ENCODE measurements around the gene GNAI3.

GNAI3 gene

DNA sequence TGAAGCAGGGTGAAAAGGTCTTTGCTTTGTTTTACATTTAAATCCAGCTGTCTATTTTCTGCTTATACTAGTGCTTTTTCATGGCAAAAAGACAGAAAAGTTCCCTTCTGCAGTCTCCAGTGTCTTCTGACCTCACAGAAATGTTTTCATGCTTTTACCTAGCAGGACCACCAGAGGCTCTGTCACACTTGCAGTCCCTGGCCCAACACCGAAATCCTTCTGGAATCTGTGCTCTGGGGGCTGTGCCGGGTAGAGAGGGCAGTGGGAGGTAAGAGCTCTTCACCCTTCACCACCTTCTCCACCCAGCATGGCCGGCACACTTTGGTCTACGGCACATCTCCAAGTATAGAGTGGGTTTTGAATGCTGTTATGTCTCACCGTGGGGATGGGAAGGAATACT is 50.2 kb downstream of the GNAI3 start:
- DNase-seq (ENCODE audit: low read depth), result no peak

DNA sequence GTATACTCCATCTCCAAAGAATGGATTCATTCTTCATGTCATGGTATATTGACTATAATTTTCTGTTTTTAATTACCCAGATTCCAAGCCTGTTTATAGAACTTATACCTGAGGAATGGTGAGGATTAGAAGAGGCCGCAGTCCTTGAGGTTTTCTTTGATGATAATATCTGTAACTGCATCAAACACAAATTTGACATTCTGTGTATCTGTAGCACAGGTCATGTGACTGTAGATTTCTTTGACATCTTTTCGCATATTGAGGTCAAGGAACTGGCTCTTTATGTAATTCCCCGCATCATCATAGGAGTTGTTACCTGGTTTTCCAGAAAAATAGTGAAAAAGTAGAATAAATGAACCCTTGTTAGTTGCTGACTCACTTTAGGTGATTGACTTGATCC is 54.8 kb downstream of the GNAI3 start:
- DNase-seq (ENCODE audit: low read depth), result no peak

DNA sequence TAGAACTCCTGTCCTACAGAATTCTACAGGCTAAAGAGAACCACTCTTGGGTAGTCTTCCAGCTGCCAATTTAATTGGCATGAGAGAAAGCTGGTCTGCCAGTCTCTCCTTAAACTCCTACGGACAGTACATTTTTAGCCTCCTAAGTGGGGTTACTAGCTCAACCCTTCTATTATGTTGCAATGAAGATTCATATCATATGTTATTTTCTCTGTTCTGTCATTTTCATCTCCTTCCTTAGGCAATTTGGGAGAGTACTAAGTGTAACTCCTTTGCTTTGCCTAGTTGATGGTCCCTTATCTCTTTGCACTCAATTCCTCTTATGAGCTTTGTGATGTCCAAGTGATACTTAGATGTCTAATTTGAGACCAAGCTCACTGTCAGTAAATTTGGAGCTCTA is 57.0 kb downstream of the GNAI3 start:
- DNase-seq (ENCODE audit: low read depth), result no peak

DNA sequence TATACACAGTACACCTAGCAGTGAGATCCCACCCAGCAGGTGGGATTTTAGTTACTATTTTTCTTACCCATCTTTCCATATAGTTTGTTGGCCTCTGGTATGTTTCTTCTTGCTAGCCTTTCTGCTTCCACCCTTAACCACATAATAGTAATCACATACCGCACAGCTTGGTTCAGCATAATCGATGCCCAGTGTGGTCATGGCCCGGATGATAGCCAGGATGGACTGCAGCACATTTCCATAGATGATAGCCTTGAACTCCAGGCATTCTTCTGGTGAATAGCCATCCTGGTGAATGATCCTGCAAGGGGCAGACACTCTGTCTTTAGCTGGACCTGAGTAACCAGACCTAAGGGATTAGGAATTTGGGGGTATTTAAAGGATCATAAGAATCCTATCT is 61.5 kb downstream of the GNAI3 start:
- DNase-seq (ENCODE audit: low read depth), result no peak

DNA sequence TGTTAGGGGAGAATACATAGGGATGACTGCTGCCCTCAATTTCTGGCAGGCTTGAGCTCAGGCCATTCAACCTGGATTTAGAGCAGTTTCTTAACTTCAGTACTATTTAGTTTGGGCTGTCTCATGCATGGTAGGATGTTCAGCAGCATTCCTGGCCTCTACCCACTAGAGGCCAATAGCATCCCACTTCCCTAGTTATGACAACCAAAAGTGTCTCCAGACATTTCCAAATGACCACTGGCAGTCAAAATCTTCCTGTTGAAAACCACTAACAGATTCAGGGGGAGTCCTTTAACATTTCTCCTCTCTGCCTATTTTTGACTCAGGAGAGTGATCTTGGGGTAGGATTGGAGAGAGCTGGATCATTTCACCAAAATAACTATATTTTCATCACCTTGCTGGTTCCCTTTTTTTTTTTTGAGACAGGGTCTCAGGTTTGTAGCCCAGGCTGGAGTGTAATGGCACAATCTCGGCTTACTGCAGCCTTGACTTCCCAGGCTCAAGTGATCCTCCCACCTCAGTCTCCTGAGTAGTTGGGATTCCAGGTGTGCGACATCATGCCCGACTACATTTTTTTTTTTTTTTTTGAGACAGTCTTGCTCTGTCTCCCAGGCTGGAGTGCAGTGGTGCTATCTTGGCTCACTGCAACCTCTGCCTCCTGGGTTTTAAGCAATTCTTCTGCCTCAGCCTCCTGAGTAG is 62.3 kb downstream of the GNAI3 start:
- DNase-seq (ENCODE audit: low read depth), result no peak

DNA sequence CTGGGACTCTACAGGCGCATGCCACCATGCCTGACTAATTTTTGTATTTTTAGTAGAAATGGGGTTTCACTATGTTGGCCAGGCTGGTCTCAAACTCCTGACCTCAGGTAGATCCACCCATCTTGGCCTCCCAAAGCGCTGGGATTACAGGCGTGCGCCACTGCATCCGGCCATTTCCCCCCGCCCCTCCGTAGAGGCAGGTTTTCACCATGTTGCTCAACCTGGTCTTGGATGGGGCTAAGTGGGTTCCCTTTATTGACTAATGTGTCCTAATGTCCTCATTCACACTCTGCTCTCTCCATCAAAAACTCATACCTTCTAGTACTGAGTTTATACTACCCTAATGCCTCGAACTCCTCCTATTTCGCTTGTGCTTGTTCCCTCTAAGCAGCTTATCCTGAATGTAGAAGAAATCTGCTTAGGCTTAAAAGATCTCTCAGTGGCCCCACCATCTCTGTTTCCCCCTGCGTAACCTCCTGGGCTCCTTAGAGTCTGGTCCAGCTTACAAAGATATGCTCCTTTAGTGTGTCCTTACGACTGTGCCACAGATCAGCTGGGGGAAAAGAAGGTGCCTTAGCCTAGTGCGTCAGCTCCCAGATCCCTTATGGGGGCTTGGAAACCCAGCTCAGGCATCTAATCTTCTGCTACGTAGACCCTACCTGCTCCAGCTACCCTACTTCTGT is 63.0 kb downstream of the GNAI3 start:
- no peak for DNase-seq (ENCODE audit: low read depth)

DNA sequence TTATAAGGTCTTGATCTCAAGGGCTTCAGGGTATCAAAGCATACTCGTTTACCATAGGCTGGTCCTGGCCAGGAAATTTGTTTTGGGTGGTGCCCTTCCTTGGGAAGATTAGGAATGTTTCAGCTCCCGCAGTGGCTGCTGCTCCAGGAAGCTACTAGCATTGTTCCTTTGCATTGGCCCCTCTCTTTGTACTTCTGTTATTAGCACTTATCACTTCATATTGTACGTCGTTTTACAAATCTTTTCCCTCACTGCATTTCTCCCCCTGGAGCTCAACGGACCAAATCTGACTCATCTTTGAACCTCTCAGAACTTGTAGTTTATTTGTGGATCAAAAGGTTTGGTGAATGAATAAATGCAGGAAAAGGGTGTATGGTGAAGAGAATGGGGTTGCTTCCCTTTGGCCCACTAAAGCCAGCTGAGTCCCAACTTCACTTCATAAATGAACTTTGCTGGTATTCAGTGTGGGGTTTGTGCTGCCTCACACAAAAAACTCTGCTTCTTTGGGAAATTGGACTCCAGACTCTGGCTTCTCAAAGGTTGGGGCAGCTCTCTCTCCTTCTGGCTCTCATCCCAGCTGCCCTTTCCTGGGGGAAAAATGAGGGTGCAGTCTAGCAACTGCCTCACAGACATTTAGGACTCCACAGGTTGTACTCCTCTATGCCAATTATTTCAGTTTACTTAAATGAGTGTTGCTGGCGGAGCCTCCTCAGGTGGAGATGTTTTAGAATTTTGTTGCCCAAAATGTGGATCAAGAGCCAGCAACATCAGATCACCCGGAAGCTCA is 65.1 kb downstream of the GNAI3 start:
- DNase-seq (ENCODE audit: low read depth), result no peak

DNA sequence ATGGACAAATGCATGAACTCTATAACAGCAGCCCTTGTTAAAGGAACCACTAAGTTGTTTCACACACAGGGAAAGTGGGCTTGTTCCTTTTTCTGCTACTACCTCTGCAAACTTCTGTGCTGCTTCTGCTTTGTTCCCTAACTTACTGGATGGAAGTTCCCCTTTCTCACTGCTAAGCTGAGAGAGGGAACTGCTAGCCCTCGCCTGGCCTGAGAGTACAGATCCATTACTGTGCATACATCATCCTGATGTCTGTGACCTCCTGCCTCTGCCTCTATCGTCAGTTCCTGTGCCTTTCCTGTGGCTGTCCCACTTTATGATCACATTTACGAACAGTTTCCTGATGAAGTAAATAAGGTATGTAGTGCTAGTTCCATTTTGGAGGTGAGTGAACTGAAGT is 67.5 kb downstream of the GNAI3 start:
- DNase-seq (ENCODE audit: low read depth), result no peak

DNA sequence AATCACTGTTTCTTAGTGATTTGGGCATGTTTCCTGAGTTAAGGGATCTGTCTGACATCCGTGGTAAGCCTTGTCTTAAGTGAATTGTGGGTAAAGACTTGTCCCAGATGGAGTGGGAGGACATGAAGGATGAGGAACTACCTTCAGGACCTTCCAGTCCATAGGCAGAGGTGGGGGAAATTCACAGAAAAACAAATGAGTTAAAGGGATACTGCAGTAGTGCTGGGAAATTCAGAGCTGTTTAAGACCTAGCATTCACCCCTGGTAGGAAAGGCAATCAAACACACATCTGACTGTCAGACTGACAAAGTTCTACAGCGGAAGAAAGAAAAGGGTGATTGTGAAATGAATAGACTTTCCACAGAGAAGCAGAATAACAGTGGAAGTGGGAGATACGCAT is 68.0 kb downstream of the GNAI3 start:
- no peak for DNase-seq (ENCODE audit: low read depth)

DNA sequence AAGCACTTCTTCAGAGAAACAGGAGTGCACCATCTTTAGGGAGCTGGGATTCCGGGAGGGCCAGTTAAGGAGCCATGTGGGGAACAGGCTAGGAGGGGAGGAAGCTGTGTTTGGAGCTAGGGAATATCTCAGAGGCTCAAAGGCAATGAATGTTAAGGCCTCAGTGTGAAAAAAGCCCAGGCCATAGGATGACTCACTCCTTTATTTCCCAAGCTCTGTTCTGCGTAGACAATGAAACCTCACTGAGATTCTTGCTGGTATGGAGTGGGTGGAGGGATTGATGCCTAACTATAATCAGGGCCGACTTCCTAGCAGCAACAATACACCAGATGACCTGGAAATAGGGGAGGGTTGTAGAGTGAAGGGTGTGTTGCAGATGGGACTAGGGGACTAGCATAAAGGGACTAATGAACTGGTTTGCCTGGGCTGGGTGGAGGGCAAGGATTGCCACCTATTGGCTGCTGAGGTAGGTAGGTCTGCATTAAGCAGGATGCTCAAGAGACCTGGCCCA is 68.9 kb downstream of the GNAI3 start:
- DNase-seq (ENCODE audit: low read depth), result peak; percentile 88

DNA sequence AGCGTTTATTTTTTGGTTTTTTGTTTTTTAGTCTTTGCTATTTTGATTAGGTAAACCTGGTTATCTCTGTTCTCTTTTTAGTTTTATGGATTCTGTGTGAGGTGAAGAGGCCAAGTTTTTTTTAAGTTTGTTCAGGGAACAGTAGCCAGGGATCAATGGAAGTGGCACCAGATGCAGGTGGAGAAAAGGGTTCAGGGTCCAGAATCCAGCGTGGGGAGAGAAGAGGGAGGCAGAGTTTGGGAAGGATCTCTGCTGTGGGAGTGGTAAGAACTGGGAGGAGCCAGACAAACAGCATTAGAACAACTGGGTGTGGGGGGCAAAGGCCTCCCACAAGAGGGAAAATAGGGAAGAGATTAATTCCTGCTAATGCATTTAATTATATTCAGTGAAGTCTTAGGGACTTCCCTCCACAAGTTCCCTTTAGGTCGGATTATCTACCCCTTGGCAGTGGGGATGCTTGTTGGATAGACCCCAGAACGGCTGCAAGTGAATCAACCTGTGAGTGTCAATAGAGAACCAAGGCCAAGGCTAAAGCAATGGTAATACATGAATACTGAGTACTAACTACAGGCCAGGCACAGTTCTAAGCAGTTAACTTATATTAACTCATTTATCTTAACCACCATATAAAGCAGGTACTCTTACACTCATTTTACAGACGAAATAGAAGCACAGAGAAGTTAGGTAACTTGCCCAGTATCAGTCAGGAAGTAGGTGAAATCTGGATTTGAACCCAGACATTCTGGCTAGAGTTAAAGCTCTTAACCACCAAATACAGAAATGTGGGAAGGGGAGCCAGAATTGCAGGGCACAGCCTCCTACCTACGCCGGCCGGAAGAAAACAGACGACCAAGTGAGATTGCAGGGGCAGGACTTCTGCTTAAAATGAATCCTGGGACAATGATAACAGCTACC is 70.5 kb downstream of the GNAI3 start:
- DNase-seq (ENCODE audit: low read depth), result no peak

DNA sequence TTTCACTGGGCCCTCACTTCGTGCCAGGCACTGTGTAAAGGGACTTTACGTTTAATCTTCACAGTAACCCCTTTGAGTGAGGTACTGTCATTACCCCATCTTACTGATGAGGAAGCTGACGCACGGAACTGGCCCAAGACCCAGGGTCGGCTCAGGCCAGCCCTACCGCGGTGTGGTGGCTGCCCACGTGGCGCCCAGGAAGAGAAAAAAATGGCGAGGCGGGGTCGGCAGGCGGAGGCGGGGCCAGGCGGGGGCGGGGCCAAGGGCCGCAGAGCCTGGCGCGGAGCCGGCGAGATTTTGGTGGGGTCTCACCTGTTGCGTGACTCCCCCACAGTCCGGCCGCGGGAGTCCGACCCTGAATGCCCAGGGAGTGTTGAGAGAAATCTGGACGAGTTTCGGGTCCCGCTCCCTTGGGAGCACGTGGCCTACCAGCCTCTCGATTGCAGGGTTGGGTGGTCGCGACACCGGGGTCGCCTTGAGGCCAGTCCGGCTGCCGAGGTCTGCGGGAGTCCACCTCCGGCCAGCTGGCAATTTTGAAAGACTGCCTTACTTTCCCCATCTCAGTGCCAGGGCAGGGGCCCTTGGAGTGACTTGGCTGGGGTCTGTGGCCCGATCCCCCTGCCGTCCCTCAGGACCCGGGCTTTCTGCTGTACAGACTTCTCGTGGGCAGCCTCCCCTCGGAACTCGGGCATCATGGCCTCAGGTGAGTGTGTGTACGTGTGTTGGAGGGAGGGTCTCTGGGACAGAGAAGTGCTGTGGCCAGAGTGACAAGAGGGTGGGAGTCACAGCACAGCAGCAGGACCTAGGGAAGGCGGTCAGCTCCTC is 71.4 kb downstream of the GNAI3 start, which contains the start of the genes AMPD2 and GNAT2:
Gene AMPD2 (plus strand): TSS at position 262 of the 825 bp plus-strand sequence. CDS start 1,339 bp downstream, outside the sequence.
Gene GNAT2 (minus strand): TSS at position 41 of the 825 bp plus-strand sequence. CDS start 6,746 bp downstream, outside the sequence.
- DNase-seq (ENCODE audit: low read depth), result peak; percentile 74

DNA sequence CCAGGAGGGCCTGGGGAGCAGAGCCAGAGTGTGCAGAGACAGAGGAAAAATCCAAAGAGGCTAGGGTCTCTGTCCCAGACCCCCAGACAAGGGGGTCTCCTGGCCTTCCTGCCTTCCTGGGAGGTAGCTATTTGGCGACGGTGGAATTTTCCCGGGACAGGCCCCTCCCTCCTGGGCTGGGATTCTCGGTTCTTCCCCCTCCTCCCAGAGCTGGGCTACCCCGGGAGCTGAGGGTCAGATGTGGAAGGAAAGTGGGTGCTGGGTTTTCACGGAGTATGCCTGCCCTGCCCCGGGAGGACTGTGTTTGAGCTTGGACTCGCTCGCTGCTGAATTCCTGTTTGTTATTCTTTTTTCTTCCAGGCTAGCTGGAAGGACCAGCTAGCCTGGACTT is 72.0 kb downstream of the GNAI3 start:
- peak; percentile 38 for DNase-seq (ENCODE audit: low read depth)

DNA sequence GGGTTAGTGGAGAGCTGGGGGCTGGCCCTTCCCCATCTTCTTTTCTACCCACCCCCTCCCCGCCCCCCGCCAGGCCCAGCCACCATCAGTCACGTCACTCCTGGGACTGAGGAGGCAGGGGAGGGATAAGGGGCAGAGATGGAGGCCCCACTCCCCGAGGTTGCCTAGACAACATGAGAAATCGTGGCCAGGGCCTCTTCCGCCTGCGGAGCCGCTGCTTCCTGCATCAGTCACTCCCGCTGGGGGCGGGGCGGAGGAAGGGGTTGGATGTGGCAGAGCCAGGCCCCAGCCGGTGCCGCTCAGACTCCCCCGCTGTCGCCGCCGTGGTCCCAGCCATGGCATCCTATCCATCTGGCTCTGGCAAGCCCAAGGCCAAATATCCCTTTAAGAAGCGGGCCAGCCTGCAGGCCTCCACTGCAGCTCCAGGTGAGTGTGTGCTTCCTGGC is 72.4 kb downstream of the GNAI3 start:
- peak; percentile 90 for DNase-seq (ENCODE audit: low read depth)

DNA sequence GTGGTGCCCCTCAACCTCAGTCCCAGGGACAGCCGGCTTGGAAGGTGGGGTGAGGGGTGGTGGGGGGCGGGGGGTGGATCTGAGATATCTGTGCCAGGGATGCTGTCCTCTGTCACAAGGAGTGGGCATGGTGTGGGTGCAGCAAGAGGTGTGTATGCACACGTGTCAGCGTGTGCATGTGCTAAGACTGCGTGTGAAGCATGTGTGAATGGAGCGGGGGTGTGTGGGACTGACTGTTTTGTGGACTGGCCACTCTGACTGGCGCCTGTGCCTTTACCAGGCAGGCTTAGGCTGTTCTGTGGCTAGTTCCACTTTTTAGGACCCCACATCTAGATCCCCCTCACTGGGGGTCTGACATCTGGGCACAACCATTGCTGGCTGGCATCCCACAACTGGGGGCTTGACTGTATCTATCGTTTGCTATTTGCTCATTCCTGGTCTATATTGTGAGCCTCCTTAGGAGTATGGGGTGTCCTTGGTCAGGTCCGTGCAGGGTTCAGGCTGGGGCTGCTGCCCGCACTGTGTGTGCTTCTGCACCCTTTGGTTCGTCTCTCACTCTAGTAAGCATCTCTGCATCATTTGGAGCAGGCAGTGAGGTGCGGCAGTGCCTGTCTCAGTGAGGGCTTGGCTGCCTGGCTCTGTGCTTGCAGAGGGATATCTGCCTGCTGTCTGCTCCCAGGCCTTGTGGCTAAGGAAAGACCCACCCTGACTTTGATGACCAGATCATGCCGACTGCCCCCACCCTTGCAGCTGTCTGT is 73.1 kb downstream of the GNAI3 start:
- DNase-seq (ENCODE audit: low read depth), result no peak

DNA sequence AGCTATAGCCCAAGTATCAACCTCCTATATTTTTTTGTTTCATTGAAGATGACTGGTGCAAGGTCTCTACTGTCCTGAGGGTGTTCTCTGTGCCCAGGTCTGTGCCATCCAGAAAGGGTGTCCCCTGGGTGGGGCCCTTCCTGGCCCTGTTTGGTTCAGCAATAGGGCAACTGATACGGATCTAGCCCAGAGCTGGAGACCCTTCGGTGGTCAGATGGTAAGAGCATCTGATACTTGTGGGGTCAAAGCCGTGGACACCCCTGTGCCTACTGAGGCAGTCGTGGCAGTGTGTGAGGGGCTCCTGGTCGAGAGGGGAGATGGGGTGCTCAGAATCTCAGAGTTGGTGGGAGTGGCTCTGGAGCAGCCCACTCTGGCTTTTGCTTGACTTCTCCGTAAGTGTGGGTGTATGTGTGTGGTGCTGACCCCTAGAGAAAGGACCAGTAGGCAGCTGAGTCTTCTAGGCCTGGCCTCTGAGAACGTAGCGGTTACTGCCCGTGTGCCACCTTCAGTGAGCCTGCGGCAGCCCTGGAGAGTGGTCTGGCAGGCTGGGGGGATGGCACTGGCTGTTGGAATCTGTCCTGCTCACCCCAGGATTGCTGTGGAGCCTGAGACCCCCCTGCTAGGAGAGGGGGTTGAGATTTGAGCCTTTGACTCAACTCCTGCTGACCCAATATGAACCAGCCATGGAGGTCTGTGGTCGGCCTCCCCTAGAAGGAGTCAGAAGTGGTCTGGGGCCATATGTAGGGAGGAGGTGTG is 73.9 kb downstream of the GNAI3 start:
- no peak for DNase-seq (ENCODE audit: low read depth)

DNA sequence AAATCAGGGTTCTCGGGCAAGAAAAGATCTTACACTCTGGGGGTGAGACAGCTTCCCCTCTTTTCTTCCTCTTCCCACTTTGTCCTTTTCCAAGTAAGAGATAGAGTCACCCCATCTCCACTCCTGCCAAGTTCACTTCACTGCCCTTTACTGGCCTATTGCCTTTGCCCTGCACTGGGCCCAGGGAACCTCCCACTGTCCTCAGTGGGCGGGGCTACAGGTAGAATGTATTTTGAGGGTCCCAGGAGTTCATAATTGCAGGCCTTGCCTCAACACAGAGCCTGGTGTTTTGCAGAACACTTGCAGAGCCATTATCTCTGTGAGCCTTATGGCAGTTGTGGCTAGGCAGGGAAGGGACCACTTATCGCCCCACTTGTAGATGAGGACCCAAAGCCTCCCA is 74.5 kb downstream of the GNAI3 start:
- DNase-seq (ENCODE audit: low read depth), result no peak

DNA sequence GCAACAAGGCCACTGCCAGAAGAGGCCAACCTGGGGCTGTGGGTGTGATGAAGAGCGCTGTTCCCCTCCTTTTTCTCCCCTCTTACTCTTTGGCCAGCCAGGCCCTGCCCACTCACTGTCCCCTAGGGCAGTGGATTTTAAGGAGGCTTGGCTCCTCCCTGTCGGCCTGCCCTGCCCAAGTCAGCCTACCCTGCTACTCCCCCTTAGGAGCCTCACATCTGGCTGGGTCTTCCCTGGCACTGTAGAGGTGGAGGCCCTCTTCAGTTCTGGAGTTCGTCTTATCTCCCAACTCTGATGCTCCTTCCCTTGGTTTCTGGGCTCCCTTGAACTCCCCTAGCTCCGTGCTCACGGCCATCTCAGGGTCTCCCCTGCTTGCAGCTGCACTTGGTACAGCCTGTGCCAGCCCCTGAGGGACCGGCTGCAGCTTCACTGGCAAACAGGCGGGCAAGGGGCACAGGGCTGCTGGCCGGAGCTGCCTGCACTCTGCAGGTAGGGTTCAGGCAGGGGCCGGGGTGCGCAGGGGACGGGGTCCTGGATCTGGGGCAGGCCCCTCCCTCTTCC is 75.3 kb downstream of the GNAI3 start:
- DNase-seq (ENCODE audit: low read depth), result no peak
